Kidney capillary endothelial cell (primary cell): ENCODE data around the gene IFI35.
"Not testable (repeated sequence)": the region's sequence is repeated elsewhere in the genome, so short reads cannot be mapped to it uniquely, and the experiment has no call there.

Experiments used
- DNase-seq: peaks from one replicate; pipeline ENCODE4 v3.0.0-alpha.2; 2018; ENCODE audit warnings: low spot score

IFI35 gene

GRCh38 chr17:42997984-42998938 is 8.3 kb upstream of the IFI35 start, which contains the start of gene RPL27:
Gene RPL27, plus strand, starts transcription at chr17:42998419. Its CDS starts 332 bp downstream, at chr17:42998751.
- DNase-seq, result peak; percentile 99

DNA sequence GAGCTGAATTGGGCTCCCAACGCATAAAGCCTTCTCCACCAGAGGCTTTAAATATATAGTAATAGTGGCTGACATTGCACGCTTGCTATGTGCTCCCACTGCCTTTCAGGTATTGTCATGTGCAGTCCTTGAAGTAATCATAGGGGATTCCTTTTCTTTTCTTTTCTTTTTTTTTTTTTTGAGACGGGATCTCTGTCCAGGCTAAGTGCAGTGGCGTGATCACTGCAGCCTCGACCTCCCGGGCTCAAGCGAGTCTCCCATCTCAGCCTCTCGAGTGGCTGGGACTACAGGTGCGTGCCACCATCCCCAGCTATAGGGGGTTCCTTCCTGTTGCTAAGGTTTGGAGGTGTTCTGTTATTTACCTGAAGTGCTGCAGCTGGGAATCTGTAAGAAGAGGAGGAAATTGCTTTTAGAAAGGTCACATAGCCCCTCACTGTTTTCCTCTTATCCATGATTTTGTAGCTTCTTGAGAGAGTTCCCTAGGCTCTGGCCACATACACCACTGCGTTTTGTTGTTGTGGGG is 7.5 kb upstream of the IFI35 start:
- no peak for DNase-seq

DNA sequence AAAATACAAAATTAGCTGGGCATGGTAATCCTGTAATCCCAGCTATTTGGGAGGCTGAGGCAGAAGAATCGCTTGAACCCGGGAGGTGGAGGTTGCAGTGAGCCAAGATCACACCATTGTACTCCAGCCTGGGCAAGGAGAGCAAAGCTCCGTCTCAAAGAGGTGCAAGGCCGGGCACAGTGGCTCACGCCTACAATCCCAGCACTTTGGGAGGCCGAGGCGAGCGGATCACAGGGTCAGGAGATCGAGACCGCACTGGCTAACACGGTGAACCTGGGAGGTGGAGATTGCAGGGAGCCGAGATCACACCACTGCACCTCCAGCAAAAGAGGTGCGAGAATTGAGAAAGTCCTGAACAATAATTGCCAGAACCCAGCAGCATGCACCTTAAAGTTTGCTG is 5.7 kb upstream of the IFI35 start:
- not testable (repeated sequence) for DNase-seq

GRCh38 chr17:43003542-43004172 is 2.9 kb upstream of the IFI35 start:
- no peak for DNase-seq

- no peak for DNase-seq
Observed at GRCh38 chr17:43010667-43011308, 4.2 kb downstream of the IFI35 start.

DNA sequence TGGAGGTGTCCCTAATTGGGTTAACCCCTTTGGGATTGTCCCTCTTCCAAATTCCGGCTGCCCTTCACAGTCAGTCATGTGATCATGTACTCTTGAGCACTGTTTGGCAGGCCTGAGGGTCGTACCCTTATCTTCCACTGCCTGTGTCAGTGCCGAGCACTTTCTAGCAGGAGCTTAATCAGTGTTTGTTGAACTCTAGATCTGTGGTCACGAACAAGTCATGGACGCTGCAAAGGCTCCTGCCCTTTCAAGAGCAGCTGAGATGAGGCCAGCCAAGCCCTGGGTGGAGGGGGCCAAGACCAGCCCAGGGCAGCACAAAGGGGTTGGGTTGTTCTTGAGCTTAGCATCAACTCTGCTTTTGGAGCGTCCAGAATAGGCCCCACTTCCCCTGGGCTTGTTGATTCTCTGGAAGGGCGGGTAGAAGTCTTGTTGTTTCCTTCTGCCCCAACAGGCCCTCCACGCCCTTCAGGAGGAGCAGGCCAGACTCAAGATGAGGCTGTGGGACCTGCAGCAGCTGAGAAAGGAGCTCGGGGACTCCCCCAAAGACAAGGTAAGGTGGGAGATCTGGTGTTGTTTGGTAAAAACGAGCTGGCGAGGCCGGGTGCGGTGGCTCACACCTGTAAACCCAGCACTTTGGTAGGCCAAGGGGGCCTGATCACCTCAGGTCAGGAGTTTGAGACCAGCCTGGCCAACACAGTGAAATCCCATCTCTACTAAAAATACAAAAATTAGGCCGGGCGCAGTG is 5.3 kb downstream of the IFI35 start:
- DNase-seq, result no peak

DNA sequence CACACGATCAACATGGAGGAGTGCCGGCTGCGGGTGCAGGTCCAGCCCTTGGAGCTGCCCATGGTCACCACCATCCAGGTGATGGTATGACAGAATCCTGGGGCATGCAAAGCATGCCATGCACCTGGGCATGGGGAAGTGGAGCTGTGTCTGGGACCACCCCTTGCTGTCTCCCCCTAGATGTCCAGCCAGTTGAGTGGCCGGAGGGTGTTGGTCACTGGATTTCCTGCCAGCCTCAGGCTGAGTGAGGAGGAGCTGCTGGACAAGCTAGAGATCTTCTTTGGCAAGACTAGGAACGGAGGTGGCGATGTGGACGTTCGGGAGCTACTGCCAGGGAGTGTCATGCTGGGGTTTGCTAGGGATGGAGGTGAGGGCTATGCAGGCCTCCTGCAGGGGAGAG is 6.7 kb downstream of the IFI35 start:
- DNase-seq, result no peak

GRCh38 chr17:43014020-43014648 is 7.5 kb downstream of the IFI35 start:
- DNase-seq, result no peak

DNA sequence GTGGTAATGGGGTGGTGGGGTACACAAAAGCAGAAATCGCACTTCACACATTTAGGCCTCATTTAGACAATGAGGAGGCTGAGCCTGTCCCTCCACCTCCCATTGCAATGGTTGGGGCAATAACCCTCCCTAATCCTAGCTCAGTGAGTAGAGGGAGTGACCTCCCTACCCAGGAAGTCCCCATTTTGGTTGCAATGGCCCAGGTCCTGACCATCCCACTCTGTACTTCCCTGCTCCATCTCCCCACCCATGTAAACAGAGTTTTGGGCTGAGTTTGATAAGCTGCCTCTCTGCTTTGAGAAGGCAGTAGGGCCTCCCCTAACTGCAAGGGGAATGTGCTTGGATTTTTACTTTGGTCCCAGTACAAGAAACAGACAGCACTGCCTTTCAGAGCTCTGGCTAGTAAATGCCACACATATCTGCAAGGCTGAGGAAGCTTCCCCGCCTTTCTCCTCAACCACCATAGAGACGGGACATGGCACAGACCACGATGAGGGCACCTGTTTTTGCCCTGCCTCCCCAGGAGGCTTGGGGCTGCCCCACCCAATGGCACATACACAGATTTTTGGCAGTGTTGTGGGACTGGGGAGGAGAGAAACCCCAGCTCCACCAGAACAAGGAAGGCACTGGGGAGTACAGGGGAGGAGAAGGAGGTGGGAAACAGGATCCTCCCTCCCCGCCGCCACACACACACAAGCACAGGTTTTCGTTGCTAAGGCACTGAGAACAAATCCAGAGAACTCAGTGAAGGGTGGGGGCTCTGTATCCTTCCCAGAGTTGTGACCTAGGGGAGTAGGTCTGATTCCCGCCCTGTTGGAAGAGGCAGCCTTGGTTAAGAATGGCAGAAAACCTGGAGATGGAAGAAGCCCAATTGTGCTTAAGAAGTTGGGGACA is 8.3 kb downstream of the IFI35 start:
- DNase-seq, result no peak

DNA sequence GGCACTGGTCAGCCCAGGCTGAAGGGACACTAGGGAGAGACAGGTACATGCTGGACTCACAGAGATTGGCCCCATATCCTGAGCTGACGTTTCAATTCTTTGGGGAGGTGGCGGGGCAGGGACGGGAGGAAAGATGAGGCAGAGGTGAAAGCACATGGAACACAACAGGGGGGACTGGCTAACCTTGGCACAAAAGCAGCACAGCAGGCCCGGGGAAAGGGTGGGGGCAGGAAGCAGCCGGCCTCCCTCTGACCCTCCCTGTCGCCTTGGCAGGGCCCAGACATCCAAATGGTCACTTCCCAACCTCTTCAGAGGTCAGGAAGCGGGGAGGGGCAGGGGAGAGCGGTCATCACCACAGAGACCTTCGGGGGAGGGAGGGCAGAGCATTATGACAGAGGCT is 9.0 kb downstream of the IFI35 start:
- DNase-seq, result peak; percentile 59

DNA sequence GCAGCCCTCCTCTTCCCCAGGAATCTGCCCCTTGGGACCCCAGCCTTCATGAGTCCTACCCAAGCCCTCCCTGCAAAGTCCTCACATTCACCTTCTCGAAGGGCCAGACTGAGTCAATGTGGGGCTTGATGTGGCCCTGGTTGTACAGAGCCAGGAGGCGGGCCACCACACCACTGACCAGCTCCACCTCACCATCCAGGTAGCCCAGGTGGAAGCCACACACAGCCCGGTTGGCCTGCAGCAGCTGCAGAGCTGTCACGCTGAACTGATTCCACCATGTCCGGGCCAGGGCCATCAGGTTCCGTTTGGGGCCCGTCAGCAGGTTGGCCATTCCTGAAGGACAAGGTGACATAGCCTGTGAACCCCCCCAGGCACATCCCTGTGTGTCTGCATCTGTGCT is 9.6 kb downstream of the IFI35 start:
- no peak for DNase-seq

GRCh38 chr17:43018008-43018853 is 11.6 kb downstream of the IFI35 start:
- peak; percentile 72 for DNase-seq

- DNase-seq, result no peak
Observed at GRCh38 chr17:43018932-43019331, 12.3 kb downstream of the IFI35 start.

DNA sequence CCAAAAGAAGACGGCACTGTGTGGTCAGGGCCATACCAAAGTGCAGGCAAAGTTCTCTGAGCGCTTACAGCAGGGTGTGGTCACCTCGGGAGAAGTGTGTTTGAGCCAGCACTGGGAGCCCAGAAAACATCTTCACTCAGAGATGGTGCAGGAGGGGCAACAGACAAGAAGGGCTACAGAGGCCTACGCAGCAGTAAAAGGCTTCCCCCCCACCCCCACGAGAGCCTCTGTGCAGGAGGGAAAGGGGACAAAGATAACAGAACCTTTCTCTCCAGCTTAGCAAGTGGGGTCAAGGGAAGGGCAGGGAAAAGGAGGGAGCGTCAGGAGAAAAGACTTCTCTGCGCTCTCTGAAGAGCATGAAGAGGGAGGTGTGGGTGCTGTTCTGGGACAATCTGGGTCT is 12.8 kb downstream of the IFI35 start:
- no peak for DNase-seq

- DNase-seq, result peak; percentile 58
Observed at GRCh38 chr17:43020030-43020621, 13.5 kb downstream of the IFI35 start.

DNA sequence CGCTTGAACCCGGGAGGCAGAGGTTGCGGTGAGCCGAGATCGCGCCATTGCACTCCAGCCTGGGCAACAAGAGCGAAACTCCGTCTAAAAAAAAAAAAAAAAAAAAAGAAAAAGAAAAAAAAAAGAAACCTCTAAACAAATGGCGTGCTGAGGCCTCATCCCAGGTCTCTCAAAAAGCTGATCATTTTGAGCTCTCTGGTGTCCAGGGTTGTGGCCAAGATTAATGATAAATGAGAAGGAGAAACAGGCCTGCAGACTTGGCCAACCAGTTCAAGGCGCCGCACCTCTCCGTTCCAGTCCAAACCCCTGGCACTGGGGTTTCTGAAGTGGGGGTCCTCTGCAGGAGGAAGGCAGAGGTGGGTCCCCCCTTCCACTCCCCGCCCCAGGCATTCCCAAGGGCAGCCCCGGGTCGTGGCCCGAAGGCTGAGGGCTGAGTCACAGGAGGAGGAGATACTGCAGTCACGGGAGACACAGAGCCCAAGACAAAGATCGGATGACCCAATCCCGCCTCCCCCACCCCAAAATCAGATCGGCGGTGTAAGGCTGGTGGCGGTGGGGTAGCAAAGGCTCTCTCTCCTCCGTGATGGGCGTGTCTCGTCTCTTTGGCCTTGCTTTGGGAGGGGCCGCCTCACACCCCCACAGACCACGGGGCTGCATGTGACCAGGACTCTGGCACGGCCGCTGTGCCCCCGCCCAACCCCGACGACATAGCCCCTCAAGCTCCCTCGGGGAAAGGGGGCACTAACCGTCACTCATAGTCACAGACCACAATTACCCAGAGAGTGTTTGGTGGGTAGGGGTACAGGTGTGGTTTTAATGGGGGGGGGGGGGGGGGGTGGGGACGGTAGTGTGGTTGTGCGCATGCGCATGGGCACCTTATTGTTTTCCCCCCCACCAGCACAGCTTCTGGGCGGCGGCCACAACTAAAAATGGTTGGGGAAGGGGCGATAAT is 14.5 kb downstream of the IFI35 start:
- peak; percentile 75 for DNase-seq

DNA sequence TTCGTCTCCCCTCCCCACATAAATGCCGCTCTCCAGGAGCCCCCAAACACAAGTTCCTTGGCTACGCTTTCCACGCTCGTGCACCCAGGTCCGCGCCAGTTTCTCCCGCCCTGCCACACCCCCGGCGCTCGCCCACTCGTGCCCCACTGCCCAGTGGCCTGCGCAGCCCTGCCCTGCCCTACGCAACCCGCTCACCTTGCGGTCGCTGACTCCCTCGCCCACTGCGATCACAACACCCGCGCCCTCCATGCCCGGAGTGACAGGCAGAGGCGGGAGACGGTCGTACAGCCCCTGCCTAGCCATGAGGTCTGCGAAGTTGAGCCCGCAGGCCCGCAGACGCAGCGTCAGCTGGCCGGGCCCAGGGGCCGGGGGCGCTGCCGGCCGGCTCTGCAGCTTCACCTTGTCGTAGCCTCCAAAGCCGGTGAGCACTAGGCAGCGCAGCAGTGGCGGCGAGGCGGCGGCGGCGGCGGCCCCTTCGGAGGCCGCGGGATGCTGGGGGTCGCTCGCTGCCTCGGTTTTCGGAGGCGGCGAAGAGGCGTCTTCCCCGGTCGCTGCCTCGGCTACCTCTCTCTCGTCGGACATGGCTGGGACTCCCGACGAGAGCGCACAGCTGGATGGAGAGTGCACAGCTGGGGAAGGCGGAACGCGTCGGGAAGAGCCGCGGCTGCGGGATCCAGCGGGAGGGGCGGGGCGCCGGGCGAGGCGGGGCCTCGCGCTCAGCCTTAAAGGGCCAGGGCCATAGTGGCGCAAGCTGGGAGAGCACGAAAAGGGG is 15.3 kb downstream of the IFI35 start, which contains the start of gene VAT1:
TSS of gene VAT1 (minus strand) at position 645 of the 772 bp plus-strand sequence. CDS start at position 582, 63 bp downstream.
- DNase-seq, result peak; percentile 67
